Thyroid gland (tissue), 4 donors: Measurements from ENCODE around the gene SPRR4.

ENCODE experiments used
- CTCF ChIP-seq, 6 experiments: fragments of 200-600 bp in 3 of 6; fragments of 450-650 bp in 3 of 6; sonication (generic) in 3 of 6; IDR thresholded peaks; one replicate each; pipeline ENCODE4 v1.5.1; 2016 to 2019; ENCODE audit warnings: antibody characterized with exemption in 6 of 6, mild to moderate bottlenecking in 2 of 6, inconsistent platforms in 1 of 6, moderate library complexity in 1 of 6
- POLR2A ChIP-seq, 2 donors: fragments of 450-650 bp; IDR thresholded peaks; one replicate each; pipeline ENCODE4 v1.6.1; 2017; ENCODE audit warnings: antibody characterized with exemption in 2 of 2, mild to moderate bottlenecking in 2 of 2, moderate library complexity in 1 of 2

- TF ChIP-seq CTCF (IDR thresholded peaks at IDR 0.05) (no peak), POLR2A (IDR thresholded peaks at IDR 0.05) (no peak)
These were observed 10.5 kb upstream of the SPRR4 start for GRCh38 chr1:152959801-152960451.
